ENCODE measurements around the gene CRYGC.
"Not testable (repeated sequence)": the region's sequence is repeated elsewhere in the genome, so short reads cannot be mapped to it uniquely, and the experiment has no call there.

CRYGC gene

DNA sequence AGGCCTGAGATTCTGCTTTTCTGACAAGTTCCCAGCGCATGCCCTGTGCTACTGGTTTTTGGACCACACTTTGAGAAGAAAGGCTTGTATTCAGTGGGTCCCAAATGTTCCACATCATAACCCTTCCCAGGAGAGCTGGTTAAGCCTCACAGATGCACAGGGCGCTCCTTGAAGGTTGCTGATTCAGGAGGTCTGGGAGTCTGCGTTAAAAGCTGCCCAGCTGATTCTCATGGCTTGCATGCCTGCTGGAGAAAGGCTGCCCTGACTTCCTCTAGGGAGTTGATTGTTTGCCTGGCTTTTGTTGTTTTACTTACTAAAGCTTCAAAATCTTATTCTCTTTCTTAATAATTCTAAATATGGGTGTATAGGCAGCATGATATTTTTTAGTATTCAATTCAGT lies 26.0 kb downstream of the CRYGC start:
- H4K20me1 ChIP-seq (ENCODE audit: control insufficient read depth, insufficient read depth, low read depth, low read length) = no peaks in the 10 kb centered on the region
- H3K4me3 ChIP-seq (ENCODE audit: low read length) = no peak overlapping the region
- no peaks in the 10 kb centered on the region for H3K27me3 ChIP-seq (ENCODE audit: control insufficient read depth, low read length)
- H3K36me3 ChIP-seq (ENCODE audit: control insufficient read depth, low read length) = no peaks in the 10 kb centered on the region
- H3K4me2 ChIP-seq (ENCODE audit: low read length) = no peak overlapping the region
- no peak for TF ChIP-seq EZH2phosphoT487 (IDR thresholded peaks at IDR 0.05; ENCODE audit: borderline replicate concordance, low read length)
- TF ChIP-seq, protein P1, sequence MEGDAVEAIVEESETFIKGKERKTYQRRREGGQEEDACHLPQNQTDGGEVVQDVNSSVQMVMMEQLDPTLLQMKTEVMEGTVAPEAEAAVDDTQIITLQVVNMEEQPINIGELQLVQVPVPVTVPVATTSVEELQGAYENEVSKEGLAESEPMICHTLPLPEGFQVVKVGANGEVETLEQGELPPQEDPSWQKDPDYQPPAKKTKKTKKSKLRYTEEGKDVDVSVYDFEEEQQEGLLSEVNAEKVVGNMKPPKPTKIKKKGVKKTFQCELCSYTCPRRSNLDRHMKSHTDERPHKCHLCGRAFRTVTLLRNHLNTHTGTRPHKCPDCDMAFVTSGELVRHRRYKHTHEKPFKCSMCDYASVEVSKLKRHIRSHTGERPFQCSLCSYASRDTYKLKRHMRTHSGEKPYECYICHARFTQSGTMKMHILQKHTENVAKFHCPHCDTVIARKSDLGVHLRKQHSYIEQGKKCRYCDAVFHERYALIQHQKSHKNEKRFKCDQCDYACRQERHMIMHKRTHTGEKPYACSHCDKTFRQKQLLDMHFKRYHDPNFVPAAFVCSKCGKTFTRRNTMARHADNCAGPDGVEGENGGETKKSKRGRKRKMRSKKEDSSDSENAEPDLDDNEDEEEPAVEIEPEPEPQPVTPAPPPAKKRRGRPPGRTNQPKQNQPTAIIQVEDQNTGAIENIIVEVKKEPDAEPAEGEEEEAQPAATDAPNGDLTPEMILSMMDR (IDR thresholded peaks at IDR 0.05; ENCODE audit: low read depth, low read length, poor library complexity, severe bottlenecking) = no peak
- no peaks in the 10 kb centered on the region for H3K4me1 ChIP-seq (ENCODE audit: control insufficient read depth, low read length)
- no peaks in the 10 kb centered on the region for H3K79me2 ChIP-seq (ENCODE audit: control insufficient read depth, low read length)
- no peaks in the 10 kb centered on the region for H3K9me3 ChIP-seq (ENCODE audit: control insufficient read depth, insufficient read depth, low read length)
- H3F3A ChIP-seq (ENCODE audit: control insufficient read depth, insufficient read depth) = no peaks in the 10 kb centered on the region
- no peaks in the 10 kb centered on the region for H3K9me2 ChIP-seq (replicated peaks; ENCODE audit: control insufficient read depth, low read length)
- no peak overlapping the region for H3K27ac ChIP-seq (ENCODE audit: low read depth, low read length)

DNA sequence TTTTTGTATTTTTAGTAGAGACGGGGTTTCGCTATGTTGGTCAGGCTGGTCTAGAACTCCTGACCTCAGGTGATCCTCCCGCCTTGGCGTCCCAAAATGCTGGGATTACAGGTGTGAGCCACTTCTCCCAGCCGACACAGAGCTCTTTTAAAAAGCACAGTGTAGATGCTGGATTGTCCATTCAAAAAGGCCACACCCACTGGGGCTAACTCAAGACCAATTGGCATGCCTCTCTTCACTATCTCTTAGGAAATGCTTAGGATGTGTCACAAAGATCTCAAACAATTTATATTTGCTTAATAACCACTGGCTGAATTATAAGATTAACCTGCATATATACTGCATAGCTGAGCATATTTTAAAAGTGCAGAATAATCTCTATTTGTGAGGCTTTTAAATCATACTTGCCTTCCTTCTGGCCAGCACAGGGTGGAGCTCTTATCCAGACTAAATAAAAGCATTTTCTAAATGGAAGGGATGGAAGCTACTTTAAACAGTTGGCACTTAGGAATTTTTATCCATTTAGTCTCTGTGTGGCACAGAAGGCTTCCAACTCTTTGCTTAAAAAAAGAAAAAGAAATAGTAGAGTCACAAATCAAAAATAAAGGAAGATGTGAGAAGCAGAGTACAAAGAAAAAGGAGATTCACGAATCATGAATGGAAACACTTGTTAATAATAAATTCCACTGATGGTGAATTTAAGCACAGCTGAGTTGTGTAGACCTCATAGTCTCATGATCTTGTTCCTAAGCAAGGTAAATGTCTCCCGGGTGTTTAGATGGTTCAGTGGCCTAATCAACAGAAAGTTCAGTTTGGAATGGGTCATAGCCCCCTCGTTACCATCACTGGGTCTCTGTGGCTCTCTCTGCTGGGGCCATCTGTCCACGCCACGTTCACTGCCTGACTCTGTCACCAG lies 27.7 kb downstream of the CRYGC start:
- H3K36me3 ChIP-seq (ENCODE audit: control insufficient read depth, low read length) = no peaks in the 10 kb centered on the region
- peaks cover 5% of the 10 kb centered on the region; the same call in 1 of the 2 replicates for H3K27me3 ChIP-seq (ENCODE audit: control insufficient read depth, low read length)
- no peak for TF ChIP-seq EZH2phosphoT487 (IDR thresholded peaks at IDR 0.05; ENCODE audit: borderline replicate concordance, low read length)
- TF ChIP-seq, protein P1 (IDR thresholded peaks at IDR 0.05; ENCODE audit: low read depth, low read length, poor library complexity, severe bottlenecking) = peak; percentile 35
- H3K4me3 ChIP-seq (ENCODE audit: low read length) = no peak overlapping the region
- no peak overlapping the region for H3K4me2 ChIP-seq (ENCODE audit: low read length)
- H3K79me2 ChIP-seq (ENCODE audit: control insufficient read depth, low read length) = no peaks in the 10 kb centered on the region
- H3F3A ChIP-seq (ENCODE audit: control insufficient read depth, insufficient read depth) = no peaks in the 10 kb centered on the region
- no peaks in the 10 kb centered on the region for H3K4me1 ChIP-seq (ENCODE audit: control insufficient read depth, low read length)
- no peaks in the 10 kb centered on the region for H3K9me2 ChIP-seq (replicated peaks; ENCODE audit: control insufficient read depth, low read length)
- no peaks in the 10 kb centered on the region for H4K20me1 ChIP-seq (ENCODE audit: control insufficient read depth, insufficient read depth, low read depth, low read length)
- H3K9me3 ChIP-seq (ENCODE audit: control insufficient read depth, insufficient read depth, low read length) = no peaks in the 10 kb centered on the region
- no peak overlapping the region for H3K27ac ChIP-seq (ENCODE audit: low read depth, low read length)

DNA sequence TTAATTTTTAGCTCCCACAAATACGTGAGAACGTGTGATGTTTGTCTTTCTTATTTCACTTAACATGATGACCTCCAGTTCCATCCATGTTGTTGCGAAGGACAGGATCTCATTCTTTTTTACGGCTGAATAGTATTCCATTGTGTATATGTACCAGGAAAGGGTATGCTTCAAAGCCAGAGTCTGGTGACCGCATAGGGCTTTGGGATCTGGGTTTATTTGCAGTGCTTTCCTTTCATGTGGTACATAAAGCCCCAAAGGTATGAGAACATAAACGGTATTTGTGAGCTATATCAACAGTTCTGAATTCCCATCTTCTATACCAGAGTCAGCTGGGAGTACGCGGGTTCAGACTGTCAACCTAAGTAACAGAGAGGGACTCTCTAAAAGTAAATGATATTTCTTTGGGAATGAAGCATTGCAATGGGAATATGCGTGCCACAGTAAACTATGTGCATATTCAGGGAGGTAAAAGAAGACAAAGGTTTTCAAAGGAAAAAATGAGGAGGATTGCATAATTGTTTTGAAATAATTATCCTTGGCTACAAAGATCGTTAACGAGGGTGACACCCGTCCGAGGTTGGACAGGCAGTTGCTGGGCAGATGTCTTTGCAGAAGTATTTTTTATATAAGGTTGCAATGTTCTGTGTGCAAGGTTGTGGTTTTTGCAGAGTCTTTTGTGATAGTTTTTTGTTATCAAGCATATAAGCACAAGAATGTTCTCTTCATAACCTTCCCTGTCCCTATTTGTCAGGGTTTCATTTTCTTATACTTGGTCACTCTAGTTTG lies 29.8 kb downstream of the CRYGC start:
- Histone ChIP-seq H3K9me2 (replicated peaks; ENCODE audit: control insufficient read depth, low read length) (no peaks in the 10 kb centered on the region), H3K27me3 (ENCODE audit: control insufficient read depth, low read length) (peaks cover 11% of the 10 kb centered on the region; the same call in 1 of the 2 replicates), H3F3A (ENCODE audit: control insufficient read depth, insufficient read depth) (no peaks in the 10 kb centered on the region), H3K4me1 (ENCODE audit: control insufficient read depth, low read length) (no peaks in the 10 kb centered on the region), H3K36me3 (ENCODE audit: control insufficient read depth, low read length) (no peaks in the 10 kb centered on the region), H3K4me2 (ENCODE audit: low read length) (no peak overlapping the region), H3K4me3 (ENCODE audit: low read length) (no peak overlapping the region), H3K79me2 (ENCODE audit: control insufficient read depth, low read length) (no peaks in the 10 kb centered on the region), H4K20me1 (ENCODE audit: control insufficient read depth, insufficient read depth, low read depth, low read length) (no peaks in the 10 kb centered on the region), H3K27ac (ENCODE audit: low read depth, low read length) (no peak overlapping the region), H3K9me3 (ENCODE audit: control insufficient read depth, insufficient read depth, low read length) (no peaks in the 10 kb centered on the region)
- no peak for TF ChIP-seq EZH2phosphoT487 (IDR thresholded peaks at IDR 0.05; ENCODE audit: borderline replicate concordance, low read length)
- TF ChIP-seq, protein P1 (IDR thresholded peaks at IDR 0.05; ENCODE audit: low read depth, low read length, poor library complexity, severe bottlenecking) = no peak

DNA sequence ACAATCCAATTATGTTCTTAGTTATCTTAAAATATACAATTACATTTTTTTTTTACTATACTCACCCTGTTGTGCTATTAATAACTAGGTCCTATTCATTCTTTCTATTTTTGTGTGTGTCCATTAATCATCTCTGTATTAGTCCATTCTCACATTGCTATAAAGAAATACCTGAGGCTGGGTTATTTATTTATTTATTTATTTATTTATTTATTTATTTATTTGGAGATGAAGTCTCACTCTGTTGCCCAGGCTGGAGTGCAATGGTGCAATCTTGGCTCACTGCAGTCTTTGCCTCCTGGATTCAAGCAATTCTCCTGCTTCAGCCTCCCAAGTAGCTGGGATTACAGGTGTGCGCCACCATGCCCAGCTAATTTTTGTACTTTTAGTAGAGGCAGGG lies 30.9 kb downstream of the CRYGC start:
- H3K27me3 ChIP-seq (ENCODE audit: control insufficient read depth, low read length) = peaks cover 11% of the 10 kb centered on the region; the same call in 1 of the 2 replicates
- not testable (repeated sequence) for H3K4me1 ChIP-seq (ENCODE audit: control insufficient read depth, low read length); H3K9me2 ChIP-seq (replicated peaks; ENCODE audit: control insufficient read depth, low read length); H3K9me3 ChIP-seq (ENCODE audit: control insufficient read depth, insufficient read depth, low read length); H3K27ac ChIP-seq (ENCODE audit: low read depth, low read length); H3K36me3 ChIP-seq (ENCODE audit: control insufficient read depth, low read length); H4K20me1 ChIP-seq (ENCODE audit: control insufficient read depth, insufficient read depth, low read depth, low read length); H3K4me3 ChIP-seq (ENCODE audit: low read length); H3K79me2 ChIP-seq (ENCODE audit: control insufficient read depth, low read length); H3K4me2 ChIP-seq (ENCODE audit: low read length); H3F3A ChIP-seq (ENCODE audit: control insufficient read depth, insufficient read depth)
